Fibroblast of the conjunctiva (primary cell): ENCODE data around the gene PCGF3.
A peak's percentile ranks its signal among the peaks of the same experiment; 100 is the strongest.
"Not testable (repeated sequence)": the region's sequence is repeated elsewhere in the genome, so short reads cannot be mapped to it uniquely, and the experiment has no call there.

ENCODE experiments used
- DNase-seq: peaks from one replicate; pipeline ENCODE4 v3.0.0-alpha.2; 2010; ENCODE audit warnings: low read depth

PCGF3 gene

GRCh38 chr4:683247-683897, 22.3 kb upstream of the PCGF3 start:
- no peak for DNase-seq

- DNase-seq = peak; percentile 49
Measured at GRCh38 chr4:683982-684622, 21.5 kb upstream of the PCGF3 start.

DNA sequence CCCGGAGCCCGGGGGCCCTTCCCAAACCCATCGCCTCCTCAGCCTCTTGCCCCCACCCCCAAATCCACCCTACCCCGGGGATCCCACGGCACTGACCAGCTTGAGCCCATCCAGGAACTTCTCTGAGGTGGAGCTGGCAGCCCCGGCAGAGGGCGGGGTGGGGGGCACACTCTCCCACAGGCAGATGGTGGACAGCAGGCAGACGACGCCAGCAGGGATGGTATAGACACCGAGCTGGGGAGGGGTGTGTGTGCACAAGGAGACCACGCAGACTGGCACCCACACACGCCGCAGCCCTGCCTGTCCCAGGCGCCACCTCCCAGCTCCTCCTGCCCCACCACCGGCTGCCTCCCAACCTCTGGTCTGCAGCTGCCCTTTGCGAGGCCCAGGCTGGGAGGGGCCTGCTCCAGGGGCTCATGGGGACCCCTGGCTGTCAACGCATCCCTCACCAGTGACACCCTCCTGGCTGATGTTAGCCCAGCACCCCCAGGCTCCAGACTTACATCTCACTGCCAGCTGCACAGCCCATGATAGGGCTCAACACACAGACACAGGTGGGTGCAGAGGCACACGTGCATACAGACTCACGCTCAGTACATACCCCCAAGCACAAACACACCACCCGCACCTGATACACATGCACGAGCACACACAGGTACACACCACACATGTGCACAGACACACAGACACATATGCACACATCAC, 20.9 kb upstream of the PCGF3 start:
- no peak for DNase-seq

- DNase-seq = no peak
Measured at GRCh38 chr4:685679-686412, 19.8 kb upstream of the PCGF3 start.

- DNase-seq = no peak
Measured at GRCh38 chr4:686413-687040, 19.1 kb upstream of the PCGF3 start.

DNA sequence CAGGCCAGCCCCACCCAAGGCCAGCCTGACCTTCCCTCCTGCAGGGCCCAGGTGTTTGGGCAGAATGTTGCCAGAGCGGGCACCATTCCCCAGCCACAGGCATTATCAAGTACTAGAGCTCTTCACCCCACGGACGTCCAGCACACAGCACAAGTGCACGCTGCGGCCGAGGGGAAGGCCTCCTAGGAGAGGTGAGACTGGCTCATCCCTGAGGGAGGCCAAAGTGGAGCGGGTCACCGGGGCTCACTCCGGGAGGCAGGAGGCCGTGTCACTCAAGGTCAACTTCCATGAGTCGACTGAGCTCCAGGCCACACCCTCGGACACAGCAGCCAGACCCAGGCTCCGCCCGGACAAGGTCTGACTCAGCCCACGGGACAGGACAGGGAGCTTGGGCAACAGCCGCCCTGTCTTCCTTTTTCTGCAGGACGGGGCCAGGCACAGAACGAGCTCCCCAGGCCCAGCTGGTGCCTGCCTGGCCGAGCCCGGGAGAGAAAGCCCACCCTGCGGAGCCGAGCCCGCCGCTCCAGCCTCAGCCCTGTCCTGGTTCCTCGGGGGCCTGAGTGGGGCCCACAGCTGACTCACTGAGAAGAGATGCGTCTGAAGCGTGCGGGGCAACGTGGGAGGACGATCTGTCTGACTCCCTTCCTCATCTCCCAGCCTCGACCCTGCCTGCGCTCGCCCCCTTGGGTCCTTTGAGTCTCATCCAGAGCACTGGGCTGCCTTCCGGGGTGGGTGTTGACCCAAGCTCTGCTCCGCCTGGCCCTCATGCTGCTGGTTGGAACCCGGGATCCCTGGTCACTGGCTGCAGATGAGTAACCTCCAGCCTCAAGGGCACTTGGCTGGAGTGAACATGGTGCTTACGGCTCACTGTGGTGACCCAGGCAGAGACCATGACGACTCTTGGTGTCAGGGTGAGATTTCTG, 18.3 kb upstream of the PCGF3 start:
- peak; percentile 82 for DNase-seq

GRCh38 chr4:687971-688853, 17.4 kb upstream of the PCGF3 start:
- DNase-seq = no peak

DNA sequence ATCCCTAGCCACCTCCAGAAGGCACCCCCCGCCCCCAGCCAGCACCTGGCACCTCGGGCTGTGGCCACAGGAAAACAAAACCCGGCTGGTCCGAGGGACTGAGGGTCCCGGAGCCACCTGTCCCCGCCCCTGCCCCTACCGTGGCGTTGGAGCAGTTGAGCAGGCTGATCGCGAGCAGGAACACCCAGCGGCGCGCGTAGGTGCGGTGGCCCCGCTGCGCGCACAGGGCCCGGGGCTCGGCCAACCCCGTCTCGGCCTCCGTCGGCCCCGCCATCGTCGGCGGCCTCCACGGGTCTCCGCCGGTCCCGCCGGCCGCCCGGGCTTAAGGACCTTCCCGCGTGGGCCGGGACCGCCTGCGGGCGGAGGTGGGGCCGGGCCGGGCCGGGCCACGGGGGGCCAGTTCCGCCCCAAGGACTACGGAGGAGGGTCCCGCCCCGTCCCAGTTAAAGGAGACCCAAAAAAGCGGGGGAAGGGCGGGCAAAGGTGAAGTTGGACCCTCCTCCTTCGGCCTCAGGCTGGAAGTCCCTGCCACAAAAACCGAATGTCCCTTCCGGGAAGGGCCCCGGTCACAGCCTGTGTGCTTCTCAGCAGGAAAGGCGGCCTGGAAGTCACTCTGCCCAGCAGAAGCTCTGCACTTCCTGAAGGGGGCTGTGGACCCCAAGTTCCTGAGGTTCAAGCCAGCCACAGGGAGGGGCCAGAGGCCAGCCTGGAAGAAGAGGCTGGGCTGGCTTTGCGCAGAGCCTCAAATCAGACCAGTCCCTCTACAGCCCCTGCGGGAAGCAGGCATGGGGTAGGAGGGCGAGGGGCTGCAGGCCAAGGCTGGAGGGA, 16.6 kb upstream of the PCGF3 start, which contains the start of gene SLC49A3:
Gene SLC49A3 (minus strand): TSS at position 298 of the 828 bp plus-strand sequence. CDS start 24 bp downstream, at position 274.
- DNase-seq = no peak

GRCh38 chr4:689723-690122, 15.9 kb upstream of the PCGF3 start:
- DNase-seq = no peak

DNA sequence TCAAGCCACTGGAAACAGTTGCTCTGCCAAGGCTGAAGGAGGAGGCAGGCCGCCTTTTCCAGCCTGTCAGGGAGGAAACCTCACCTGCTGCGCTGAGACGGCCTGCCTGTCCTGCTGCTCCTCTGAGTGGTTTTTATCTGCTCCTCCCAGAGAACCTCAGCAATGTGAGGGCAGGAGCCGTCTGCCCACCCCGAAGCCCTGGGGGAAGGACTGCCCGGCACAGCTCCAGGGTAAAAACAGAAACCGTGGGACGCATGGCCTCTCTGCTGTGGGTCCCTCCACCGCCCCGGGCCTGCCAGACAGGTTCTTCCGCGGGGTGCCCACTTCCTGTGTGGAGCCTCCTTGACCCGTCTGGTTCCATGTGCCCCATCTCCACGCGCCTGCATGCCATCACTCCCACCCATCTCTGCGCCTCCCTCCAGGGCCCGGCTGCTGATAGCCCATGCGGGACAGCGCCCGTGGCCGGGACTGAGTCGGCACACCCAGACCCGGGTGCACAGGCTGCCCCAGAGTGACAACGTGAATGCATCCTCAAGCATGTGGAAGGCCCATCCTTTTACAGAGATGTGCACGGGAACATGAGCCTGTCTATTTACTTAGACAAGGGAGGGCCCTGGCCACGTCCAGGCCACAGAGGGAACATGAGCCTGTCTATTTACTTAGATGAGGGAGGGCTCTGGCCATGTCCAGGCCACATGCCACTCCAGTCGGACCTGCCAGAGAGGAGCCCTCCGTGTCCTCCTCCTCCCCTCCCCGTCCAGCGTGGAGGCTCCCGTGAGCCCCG, 12.7 kb upstream of the PCGF3 start:
- no peak for DNase-seq

GRCh38 chr4:694341-694940, 11.2 kb upstream of the PCGF3 start:
- not testable (repeated sequence) for DNase-seq

DNA sequence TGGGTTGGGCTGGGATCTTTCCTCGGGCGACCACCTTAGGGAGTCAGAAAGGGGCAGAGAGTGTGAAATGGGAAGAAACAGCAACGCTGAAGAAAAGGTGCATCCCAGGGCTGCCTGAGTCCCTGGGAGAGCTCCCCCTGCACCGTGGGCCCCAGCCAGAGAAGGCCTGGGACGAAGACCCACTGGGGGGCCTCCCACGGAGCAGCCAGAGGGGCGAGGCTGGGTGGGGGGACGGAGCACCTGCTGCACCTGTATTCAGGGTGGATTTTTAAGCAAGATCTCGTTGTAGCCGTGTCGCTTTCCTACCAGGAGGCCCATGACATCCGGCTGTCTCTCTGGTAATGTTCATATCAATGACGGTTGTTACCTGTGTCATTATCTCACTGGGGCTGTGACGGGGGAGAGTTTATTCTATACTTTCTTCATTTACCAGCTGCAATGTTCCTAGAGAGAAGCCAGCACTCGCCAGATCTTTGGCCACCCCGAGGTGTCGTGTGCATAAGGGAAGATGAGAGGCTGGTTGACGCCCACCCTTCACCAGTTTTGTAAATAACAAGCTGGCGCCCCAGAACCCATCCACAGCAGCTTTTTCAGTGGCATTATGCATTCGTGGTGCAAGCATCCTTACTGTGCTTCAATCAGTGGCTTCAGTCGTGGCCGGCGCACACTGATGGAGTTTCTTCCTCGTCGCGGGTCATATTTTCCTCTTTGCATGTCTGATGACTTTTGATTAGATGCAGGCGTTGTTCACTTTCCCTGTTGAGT, 5.6 kb upstream of the PCGF3 start:
- DNase-seq = no peak

GRCh38 chr4:700587-701264, 4.9 kb upstream of the PCGF3 start:
- no peak for DNase-seq

- no peak for DNase-seq
Measured at GRCh38 chr4:702618-703048, 3.0 kb upstream of the PCGF3 start.

- no peak for DNase-seq
Measured at GRCh38 chr4:703336-704197, 2.1 kb upstream of the PCGF3 start.
